Uterine smooth muscle cell (primary cell): Measurements from ENCODE around the gene PRKG1. TPM values are rescaled to one million over a fixed set of nuclear protein-coding genes. Genes with fewer than 3 reads are reported as not detected.

ENCODE experiments used
- total RNA-seq: library from RNA; depleted of rRNA; stranded (reverse); fragments of >200 nt; gene quantifications from 2 replicates; pipeline ENCODE4 v1.2.3, GENCODE V29; 2014

PRKG1 gene
- total RNA-seq: 26.3 and 38.7 TPM in 2 replicates

DNA sequence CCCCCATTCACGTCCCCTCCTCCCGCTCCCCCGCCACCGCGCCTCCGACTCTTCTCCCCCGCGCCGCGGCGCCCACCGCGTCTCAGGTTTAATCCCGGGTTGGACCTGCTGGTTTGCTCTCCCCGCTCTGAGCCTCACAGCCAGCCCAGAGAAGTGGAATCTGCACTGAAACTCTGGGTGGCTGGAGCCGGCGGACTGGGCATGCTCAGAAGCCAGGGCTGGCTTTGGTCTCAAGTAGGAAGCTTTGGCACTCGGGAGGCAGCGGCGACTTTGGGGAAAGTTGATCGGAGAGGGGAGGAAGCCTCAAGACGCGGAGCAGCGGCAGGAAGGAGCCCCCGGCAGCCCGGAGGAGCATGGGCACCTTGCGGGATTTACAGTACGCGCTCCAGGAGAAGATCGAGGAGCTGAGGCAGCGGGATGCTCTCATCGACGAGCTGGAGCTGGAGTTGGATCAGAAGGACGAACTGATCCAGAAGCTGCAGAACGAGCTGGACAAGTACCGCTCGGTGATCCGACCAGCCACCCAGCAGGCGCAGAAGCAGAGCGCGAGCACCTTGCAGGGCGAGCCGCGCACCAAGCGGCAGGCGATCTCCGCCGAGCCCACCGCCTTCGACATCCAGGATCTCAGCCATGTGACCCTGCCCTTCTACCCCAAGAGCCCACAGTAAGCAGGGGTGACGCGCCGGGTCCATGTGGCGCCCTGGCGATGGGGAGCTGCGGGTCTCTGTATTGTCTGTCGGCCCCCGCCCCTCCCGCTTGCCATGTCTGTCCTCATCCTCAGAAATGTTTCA is at the start of gene PRKG1:
Gene PRKG1 (plus strand): TSS at position 250 of the 791 bp plus-strand sequence.

DNA sequence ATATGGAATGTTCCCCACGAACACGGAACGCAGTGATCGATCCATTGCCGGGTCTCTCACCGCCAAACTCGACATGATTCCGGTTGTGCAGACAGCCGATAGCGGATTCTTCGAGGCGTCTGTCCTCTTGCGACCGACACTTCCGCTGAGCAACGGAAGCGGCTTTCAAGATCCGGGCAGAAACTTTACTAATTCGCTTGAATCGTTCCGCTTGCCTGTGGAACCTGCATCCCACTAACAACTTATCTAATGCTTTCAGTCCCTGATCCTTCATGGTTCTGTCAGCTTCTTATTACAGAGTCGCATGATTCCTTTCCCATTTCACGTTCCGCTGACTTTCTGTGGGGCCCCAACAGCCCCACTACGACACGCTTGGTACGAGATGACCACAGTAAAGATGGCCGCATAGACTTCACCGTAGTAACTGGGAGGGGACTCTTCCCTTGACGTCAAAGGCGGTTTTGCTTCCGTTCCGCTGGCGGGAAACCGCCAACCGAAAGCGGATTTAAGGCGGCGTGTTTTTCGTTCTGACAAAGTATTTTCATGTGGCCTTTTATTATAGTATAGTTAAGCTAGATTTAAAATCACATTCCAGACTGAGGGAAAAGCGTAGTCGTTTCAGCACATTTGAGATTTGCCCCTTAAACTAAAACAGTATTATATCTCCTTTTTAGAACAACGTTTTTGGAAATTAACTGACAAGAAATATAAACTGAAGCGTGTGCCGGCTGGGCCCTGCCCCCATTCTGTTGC is 625.4 kb downstream of the PRKG1 start, which contains the start of gene CSTF2T:
Gene CSTF2T (minus strand): TSS at position 121 of the 753 bp plus-strand sequence. CDS start 46 bp downstream, at position 75.

DNA sequence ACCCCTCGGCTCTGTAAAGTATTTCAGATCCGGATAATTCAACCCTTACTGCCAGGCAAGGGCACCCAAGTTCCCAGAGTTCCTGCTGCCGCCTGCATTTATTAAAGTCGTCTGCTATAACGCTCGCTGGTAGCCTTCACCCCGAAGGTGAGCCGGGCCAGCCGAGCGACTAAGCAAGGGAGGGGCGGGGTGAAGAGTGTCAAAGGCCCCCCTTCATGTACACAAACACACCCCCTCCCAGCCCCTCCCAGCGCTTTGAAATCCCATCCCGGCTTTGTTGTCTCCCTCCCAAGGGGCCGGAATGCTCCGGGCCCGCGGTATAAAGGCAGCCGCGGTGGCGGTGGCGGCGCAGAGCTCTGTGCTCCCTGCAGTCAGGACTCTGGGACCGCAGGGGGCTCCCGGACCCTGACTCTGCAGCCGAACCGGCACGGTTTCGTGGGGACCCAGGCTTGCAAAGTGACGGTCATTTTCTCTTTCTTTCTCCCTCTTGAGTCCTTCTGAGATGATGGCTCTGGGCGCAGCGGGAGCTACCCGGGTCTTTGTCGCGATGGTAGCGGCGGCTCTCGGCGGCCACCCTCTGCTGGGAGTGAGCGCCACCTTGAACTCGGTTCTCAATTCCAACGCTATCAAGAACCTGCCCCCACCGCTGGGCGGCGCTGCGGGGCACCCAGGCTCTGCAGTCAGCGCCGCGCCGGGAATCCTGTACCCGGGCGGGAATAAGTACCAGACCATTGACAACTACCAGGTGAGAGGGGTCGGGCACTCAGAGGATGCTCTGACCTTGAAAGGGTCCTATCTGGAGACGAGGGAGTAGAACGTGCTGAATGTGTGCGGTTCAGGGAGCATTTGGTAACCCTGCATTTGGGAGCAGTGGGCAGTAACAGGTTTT is 1239.9 kb downstream of the PRKG1 start, which contains the start of gene DKK1:
Gene DKK1 (plus strand): TSS at position 349 of the 889 bp plus-strand sequence. CDS start 154 bp downstream, at position 503.

Other genes starting within 250 kb of the PRKG1 start
- not detected in 2 replicates for gene A1CF, start 188.9 kb upstream of the PRKG1 start, total RNA-seq